ACC112 (cell line): Measurements from ENCODE around the gene MYL4.
"Not testable (repeated sequence)": the region's sequence is repeated elsewhere in the genome, so short reads cannot be mapped to it uniquely, and the experiment has no call there.

Experiments used
- H2AFZ ChIP-seq: fragments of 200-600 bp; sonication (generic); one replicate; pipeline ENCODE4 v1.6.0; 2017; ENCODE audit warnings: antibody characterized with exemption, low read length; ENCODE audit not compliant: unreplicated experiment
- H3K27ac ChIP-seq: fragments of 200-600 bp; sonication (generic); 2 replicates; pipeline ENCODE4 v1.5.1; 2014; ENCODE audit warnings: low read depth, mild to moderate bottlenecking, antibody characterized with exemption, low read length, moderate library complexity
- H3K27me3 ChIP-seq: fragments of 200-600 bp; sonication (generic); 2 replicates; pipeline ENCODE4 v1.6.1; 2014; ENCODE audit warnings: mild to moderate bottlenecking, antibody characterized with exemption, low read length, moderate library complexity, mixed read lengths; ENCODE audit not compliant: insufficient read depth
- H3K36me3 ChIP-seq: fragments of 200-600 bp; sonication (generic); 2 replicates; pipeline ENCODE4 v1.6.1; 2016; ENCODE audit warnings: mild to moderate bottlenecking, antibody characterized with exemption, low read length, moderate library complexity, mixed read lengths; ENCODE audit not compliant: insufficient read depth
- H3K4me1 ChIP-seq: fragments of 200-600 bp; sonication (generic); one replicate; pipeline ENCODE4 v1.6.1; 2016; ENCODE audit warnings: low read length, mixed read lengths; ENCODE audit not compliant: insufficient read depth, unreplicated experiment, control insufficient read depth
- H3K4me3 ChIP-seq: fragments of 200-600 bp; sonication (generic); 2 replicates; pipeline ENCODE4 v1.5.1; 2014; ENCODE audit warnings: mild to moderate bottlenecking, low read depth, low read length
- H3K79me2 ChIP-seq: fragments of 200-600 bp; sonication (generic); one replicate; pipeline ENCODE4 v1.6.0; 2016; ENCODE audit warnings: low read length; ENCODE audit not compliant: control insufficient read depth, unreplicated experiment, insufficient read depth

The MYL4 gene

DNA sequence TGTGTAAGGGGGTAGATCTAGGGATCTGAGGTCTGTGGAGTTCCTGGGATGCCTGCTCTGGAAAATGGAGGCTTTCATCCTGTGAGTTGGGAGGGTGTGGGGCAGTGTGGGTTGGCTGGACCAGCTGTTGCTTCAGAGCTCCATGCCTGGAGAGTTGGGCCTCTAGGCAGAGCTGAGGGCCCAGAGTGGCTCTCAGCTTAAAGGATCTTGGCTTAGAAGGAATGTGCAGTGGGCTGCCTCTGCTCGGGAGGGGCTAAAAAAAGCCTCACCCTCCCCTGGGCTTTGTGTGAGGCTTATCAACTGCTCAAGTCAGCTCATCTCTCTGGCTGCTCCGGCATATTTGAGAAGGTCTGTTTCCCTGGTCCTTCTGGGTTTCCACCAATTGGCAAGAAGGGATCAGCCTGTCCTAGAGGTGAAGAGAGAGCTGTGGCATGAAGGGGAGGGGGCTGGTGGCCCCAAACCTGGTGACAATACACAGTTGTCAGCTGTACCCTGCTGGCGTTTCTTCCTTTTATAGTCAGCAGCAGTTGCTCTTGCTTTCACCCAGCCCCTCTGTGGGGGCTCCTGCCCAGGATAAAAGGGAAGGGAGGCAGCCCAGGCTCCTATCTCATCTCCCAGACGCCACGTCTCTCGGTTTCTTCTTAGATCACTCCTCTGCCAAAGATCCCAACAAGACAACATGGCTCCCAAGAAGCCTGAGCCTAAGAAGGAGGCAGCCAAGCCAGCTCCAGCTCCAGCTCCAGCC, at the start of gene MYL4:
TSS of gene MYL4 (plus strand) at position 605 of the 745 bp plus-strand sequence. CDS start at position 680, 75 bp downstream.
- H2AFZ ChIP-seq = no peak within 1 kb of the TSS
- H3K4me3 ChIP-seq = no peak within 1 kb of the TSS
- no peaks in the 10 kb centered on the region for H3K36me3 ChIP-seq
- no peak within 1 kb of the TSS for H3K27ac ChIP-seq
- no peaks in the 10 kb centered on the region for H3K27me3 ChIP-seq
- peaks cover 20% of the 10 kb centered on the region for H3K4me1 ChIP-seq
- H3K79me2 ChIP-seq = no peaks in the 10 kb centered on the region

GRCh38 chr17:47162013-47162622, 47.0 kb upstream of the MYL4 start:
- H3K36me3 ChIP-seq = peaks cover 32% of the 10 kb centered on the region
- H3K79me2 ChIP-seq = peaks cover 9% of the 10 kb centered on the region
- no peaks in the 10 kb centered on the region for H3K27me3 ChIP-seq
- H3K4me3 ChIP-seq = no peak overlapping the region
- H3K27ac ChIP-seq = no peak overlapping the region
- no peaks in the 10 kb centered on the region for H3K4me1 ChIP-seq
- no peak overlapping the region for H2AFZ ChIP-seq

DNA sequence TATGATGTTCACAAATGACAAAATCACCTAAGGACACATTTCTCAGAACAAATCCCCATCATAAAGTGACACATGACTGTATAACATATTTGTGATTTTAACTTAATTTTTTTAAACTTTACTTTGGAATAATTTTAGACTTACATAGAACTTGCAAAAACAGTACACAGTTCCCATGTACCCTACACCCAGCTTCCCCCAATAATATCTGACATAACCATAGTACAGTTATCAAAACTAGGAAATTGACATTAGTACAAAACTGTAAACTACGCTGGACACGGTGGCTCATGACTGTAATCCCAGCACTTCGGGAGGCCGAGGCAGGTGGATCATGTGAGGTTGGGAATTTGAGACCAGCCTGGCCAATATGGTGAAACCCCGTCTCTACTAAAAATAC, 44.9 kb upstream of the MYL4 start:
- Histone ChIP-seq H3K27me3 (no peaks in the 10 kb centered on the region), H2AFZ (no peak overlapping the region), H3K36me3 (peaks cover 27% of the 10 kb centered on the region), H3K79me2 (peaks cover 21% of the 10 kb centered on the region), H3K27ac (no peak overlapping the region), H3K4me3 (no peak overlapping the region), H3K4me1 (no peaks in the 10 kb centered on the region)

DNA sequence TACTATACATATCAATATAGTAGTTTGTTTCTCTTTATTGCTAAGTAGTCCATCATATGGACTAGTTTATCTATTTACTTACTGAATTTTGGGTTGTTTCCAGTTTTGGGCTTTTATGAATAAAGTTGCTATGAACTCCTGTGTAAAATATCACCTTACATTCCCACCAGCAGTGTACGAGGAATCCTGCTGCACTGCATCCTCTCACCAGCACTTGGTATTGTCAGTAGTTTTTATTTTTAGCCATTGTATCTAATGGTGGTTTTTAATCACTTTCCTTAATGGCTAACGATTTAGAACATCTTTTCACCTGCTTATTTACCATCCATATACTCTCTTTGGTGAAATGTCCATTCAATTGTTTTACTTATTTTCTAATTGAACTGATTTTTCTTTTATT, 44.0 kb upstream of the MYL4 start:
- H2AFZ ChIP-seq = no peak overlapping the region
- H3K4me3 ChIP-seq = no peak overlapping the region
- no peaks in the 10 kb centered on the region for H3K4me1 ChIP-seq
- peaks cover 23% of the 10 kb centered on the region for H3K79me2 ChIP-seq
- H3K27ac ChIP-seq = no peak overlapping the region
- peaks cover 30% of the 10 kb centered on the region for H3K36me3 ChIP-seq
- H3K27me3 ChIP-seq = no peaks in the 10 kb centered on the region

- peaks cover 37% of the 10 kb centered on the region for H3K79me2 ChIP-seq
- peaks cover 32% of the 10 kb centered on the region for H3K36me3 ChIP-seq
- not testable (repeated sequence) for H3K4me1 ChIP-seq
These were observed 42.3 kb upstream of the MYL4 start for GRCh38 chr17:47166854-47167253.

GRCh38 chr17:47168896-47169295, 40.3 kb upstream of the MYL4 start:
- peaks cover 26% of the 10 kb centered on the region for H3K36me3 ChIP-seq
- peaks cover 53% of the 10 kb centered on the region for H3K79me2 ChIP-seq
- H3K27ac ChIP-seq = not testable (repeated sequence)

More at GRCh38 chr17:47166854-47167253, 42.3 kb upstream of the MYL4 start:
- H3K4me3 ChIP-seq, H3K27me3 ChIP-seq, H3K27ac ChIP-seq, H2AFZ ChIP-seq: not testable (repeated sequence)

GRCh38 chr17:47170710-47171109, 38.4 kb upstream of the MYL4 start:
- no peak overlapping the region for H3K27ac ChIP-seq
- H3K36me3 ChIP-seq = peaks cover 23% of the 10 kb centered on the region
- H3K27me3 ChIP-seq = no peaks in the 10 kb centered on the region
- no peak overlapping the region for H3K4me3 ChIP-seq
- peaks cover 4% of the 10 kb centered on the region for H3K4me1 ChIP-seq
- peaks cover 67% of the 10 kb centered on the region for H3K79me2 ChIP-seq
- no peak overlapping the region for H2AFZ ChIP-seq

More at GRCh38 chr17:47168896-47169295, 40.3 kb upstream of the MYL4 start:
- not testable (repeated sequence) for H3K4me3 ChIP-seq, H2AFZ ChIP-seq, H3K27me3 ChIP-seq, H3K4me1 ChIP-seq

- H3K36me3 ChIP-seq = peaks cover 35% of the 10 kb centered on the region
- H3K79me2 ChIP-seq = peaks cover 76% of the 10 kb centered on the region
- H3K27ac ChIP-seq = no peak overlapping the region
- peaks cover 4% of the 10 kb centered on the region for H3K4me1 ChIP-seq
- no peaks in the 10 kb centered on the region for H3K27me3 ChIP-seq
- H3K4me3 ChIP-seq = no peak overlapping the region
- no peak overlapping the region for H2AFZ ChIP-seq
These were observed 36.2 kb upstream of the MYL4 start for GRCh38 chr17:47172696-47173565.

GRCh38 chr17:47174823-47175222, 34.3 kb upstream of the MYL4 start:
- not testable (repeated sequence) for H3K27ac ChIP-seq, H3K4me1 ChIP-seq, H3K27me3 ChIP-seq, H3K4me3 ChIP-seq, H2AFZ ChIP-seq
- Histone ChIP-seq H3K79me2 (peaks cover 91% of the 10 kb centered on the region), H3K36me3 (peaks cover 39% of the 10 kb centered on the region)

GRCh38 chr17:47176389-47176826, 32.7 kb upstream of the MYL4 start:
- Histone ChIP-seq H3K36me3 (peaks cover 39% of the 10 kb centered on the region), H3K27me3 (no peaks in the 10 kb centered on the region), H3K79me2 (peaks cover 93% of the 10 kb centered on the region), H2AFZ (no peak overlapping the region), H3K4me1 (peaks cover 4% of the 10 kb centered on the region), H3K4me3 (no peak overlapping the region), H3K27ac (no peak overlapping the region)
